Immature natural killer cell (primary cell): Measurements from ENCODE around the gene CYP51A1. TPM values are rescaled to one million over a fixed set of nuclear protein-coding genes. Genes with fewer than 3 reads are reported as not detected.
"Not testable (repeated sequence)": the region's sequence is repeated elsewhere in the genome, so short reads cannot be mapped to it uniquely, and the experiment has no call there.

Source experiments
- DNase-seq, 3 donors: peaks; one replicate each; pipeline ENCODE4 v3.0.0; 2022; ENCODE audit warnings: mixed read lengths in 1 of 3
- H3K27ac Mint-ChIP-seq, 6 donors: one replicate each; pipeline ENCODE4 v1.8.0; 2020; ENCODE audit warnings: mixed read lengths in 6 of 6, mild to moderate bottlenecking in 5 of 6, inconsistent platforms in 4 of 6, moderate library complexity in 3 of 6
- H3K27me3 Mint-ChIP-seq, 3 donors: one replicate each; pipeline ENCODE4 v1.8.0; 2020 to 2021; ENCODE audit warnings: low read depth in 3 of 3, mild to moderate bottlenecking in 3 of 3, mixed read lengths in 3 of 3, moderate library complexity in 3 of 3, inconsistent platforms in 1 of 3
- H3K36me3 Mint-ChIP-seq, 3 donors: one replicate each; pipeline ENCODE4 v1.8.0; 2020; ENCODE audit warnings: mixed read lengths in 3 of 3, inconsistent platforms in 2 of 3, mild to moderate bottlenecking in 2 of 3
- H3K4me1 Mint-ChIP-seq, 2 donors: one replicate each; pipeline ENCODE4 v1.8.0; 2020; ENCODE audit warnings: inconsistent platforms in 2 of 2, mild to moderate bottlenecking in 2 of 2, mixed read lengths in 2 of 2, moderate library complexity in 1 of 2
- H3K4me3 Mint-ChIP-seq, 5 donors: one replicate each; pipeline ENCODE4 v1.8.0; 2020; ENCODE audit warnings: mild to moderate bottlenecking in 5 of 5, mixed read lengths in 5 of 5, inconsistent platforms in 3 of 5, moderate library complexity in 3 of 5
- H3K9me3 Mint-ChIP-seq, 6 donors: one replicate each; pipeline ENCODE4 v1.8.0; 2020; ENCODE audit warnings: mild to moderate bottlenecking in 6 of 6, mixed read lengths in 6 of 6, inconsistent platforms in 4 of 6, moderate library complexity in 3 of 6
- polyA plus RNA-seq, 3 donors: library from polyadenylated mRNA; unstranded; fragments of 300-500 nt; fragmentation: Illumina TruSeq; gene quantifications; one replicate each; pipeline ENCODE4 v1.2.3, GENCODE V29; 2021

Gene CYP51A1
- polyA plus RNA-seq, 3 donors from 2014 or later: 8.2 to 17.1 (median 16.9) TPM

GRCh38 chr7:92102862-92103261 is 31.4 kb downstream of the CYP51A1 start:
- not testable (repeated sequence) for H3K4me1 Mint-ChIP-seq, H3K27ac Mint-ChIP-seq, H3K4me3 Mint-ChIP-seq, H3K9me3 Mint-ChIP-seq, DNase-seq, H3K27me3 Mint-ChIP-seq
- peaks cover 28 to 47% (median 44%) of the 10 kb centered on the region in 3 donors for H3K36me3 Mint-ChIP-seq

- Mint-ChIP-seq H3K4me1 (no peaks in the 10 kb centered on the region), H3K4me3 (no peak overlapping the region), H3K27ac (peak overlapping the region in 1 of 6 donors; percentile 49), H3K27me3 (peaks cover 0 to 1% (median 0%) of the 10 kb centered on the region in 3 donors), H3K9me3 (no peaks in the 10 kb centered on the region), H3K36me3 (peaks cover 32 to 51% (median 47%) of the 10 kb centered on the region in 3 donors)
- no peak for DNase-seq
These were observed 33.7 kb downstream of the CYP51A1 start for GRCh38 chr7:92100534-92100933.

- peaks cover 35 to 54% (median 42%) of the 10 kb centered on the region in 3 donors for H3K36me3 Mint-ChIP-seq
- H3K27ac Mint-ChIP-seq: peak overlapping the region in 1 of 6 donors; percentile 7
- no peaks in the 10 kb centered on the region for H3K9me3 Mint-ChIP-seq
- H3K4me3 Mint-ChIP-seq: no peak overlapping the region
- H3K27me3 Mint-ChIP-seq: peaks cover 0 to 1% (median 0%) of the 10 kb centered on the region in 3 donors
- no peaks in the 10 kb centered on the region for H3K4me1 Mint-ChIP-seq
- no peak for DNase-seq
These were observed 38.9 kb downstream of the CYP51A1 start for GRCh38 chr7:92095380-92095779.

GRCh38 chr7:92092210-92092609 is 42.1 kb downstream of the CYP51A1 start:
- DNase-seq: no peak
- Mint-ChIP-seq H3K4me3 (no peak overlapping the region), H3K4me1 (no peaks in the 10 kb centered on the region), H3K27ac (no peak overlapping the region), H3K9me3 (no peaks in the 10 kb centered on the region), H3K36me3 (peaks cover 33 to 57% (median 41%) of the 10 kb centered on the region in 3 donors), H3K27me3 (peaks cover 0 to 1% (median 0%) of the 10 kb centered on the region in 3 donors)

GRCh38 chr7:92088266-92088665 is 46.0 kb downstream of the CYP51A1 start:
- H3K27ac Mint-ChIP-seq: peak overlapping the region in 1 of 6 donors; percentile 17
- no peaks in the 10 kb centered on the region for H3K9me3 Mint-ChIP-seq
- no peaks in the 10 kb centered on the region for H3K27me3 Mint-ChIP-seq
- H3K4me3 Mint-ChIP-seq: no peak overlapping the region
- no peak for DNase-seq
- H3K36me3 Mint-ChIP-seq: peaks cover 51 to 65% (median 54%) of the 10 kb centered on the region in 3 donors
- H3K4me1 Mint-ChIP-seq: no peaks in the 10 kb centered on the region

GRCh38 chr7:92083922-92084321 is 50.4 kb downstream of the CYP51A1 start:
- H3K9me3 Mint-ChIP-seq, H3K4me1 Mint-ChIP-seq, H3K27ac Mint-ChIP-seq, H3K27me3 Mint-ChIP-seq, DNase-seq, H3K4me3 Mint-ChIP-seq: not testable (repeated sequence)
- peaks cover 55 to 67% (median 60%) of the 10 kb centered on the region in 3 donors for H3K36me3 Mint-ChIP-seq

- Mint-ChIP-seq H3K36me3 (peaks cover 22 to 43% (median 28%) of the 10 kb centered on the region in 3 donors), H3K27ac (peak overlapping the region in 1 of 6 donors; percentile 48)
These were observed 57.8 kb downstream of the CYP51A1 start for GRCh38 chr7:92076509-92076908.

GRCh38 chr7:92075455-92076158 is 58.7 kb downstream of the CYP51A1 start:
- peaks cover 7 to 10% of the 10 kb centered on the region in 2 donors for H3K4me1 Mint-ChIP-seq
- peaks cover 0 to 4% (median 1%) of the 10 kb centered on the region in 3 donors for H3K27me3 Mint-ChIP-seq
- no peak overlapping the region for H3K27ac Mint-ChIP-seq
- H3K36me3 Mint-ChIP-seq: peaks cover 23 to 45% (median 32%) of the 10 kb centered on the region in 3 donors
- no peak for DNase-seq
- no peak overlapping the region for H3K4me3 Mint-ChIP-seq
- H3K9me3 Mint-ChIP-seq: no peaks in the 10 kb centered on the region

More at GRCh38 chr7:92076509-92076908, 57.8 kb downstream of the CYP51A1 start:
- Mint-ChIP-seq H3K9me3 (no peaks in the 10 kb centered on the region), H3K27me3 (peaks cover 0 to 4% (median 1%) of the 10 kb centered on the region in 3 donors), H3K4me3 (no peak overlapping the region), H3K4me1 (peaks cover 7 to 10% of the 10 kb centered on the region in 2 donors)
- no peak for DNase-seq

GRCh38 chr7:92072708-92073107 is 61.6 kb downstream of the CYP51A1 start:
- Mint-ChIP-seq H3K36me3 (peaks cover 17 to 44% (median 28%) of the 10 kb centered on the region in 3 donors), H3K9me3 (no peaks in the 10 kb centered on the region), H3K27ac (no peak overlapping the region), H3K27me3 (peaks cover 1 to 4% (median 2%) of the 10 kb centered on the region in 3 donors), H3K4me3 (no peak overlapping the region), H3K4me1 (peaks cover 7 to 10% of the 10 kb centered on the region in 2 donors)
- DNase-seq: no peak

GRCh38 chr7:92072121-92072520 is 62.2 kb downstream of the CYP51A1 start:
- Mint-ChIP-seq H3K27ac (no peak overlapping the region), H3K4me3 (no peak overlapping the region), H3K27me3 (peaks cover 1 to 4% (median 2%) of the 10 kb centered on the region in 3 donors), H3K4me1 (peaks cover 7 to 10% of the 10 kb centered on the region in 2 donors), H3K9me3 (no peaks in the 10 kb centered on the region), H3K36me3 (peaks cover 18 to 46% (median 29%) of the 10 kb centered on the region in 3 donors)
- no peak for DNase-seq

GRCh38 chr7:92071032-92071431 is 63.2 kb downstream of the CYP51A1 start:
- no peak for DNase-seq
- Mint-ChIP-seq H3K36me3 (peaks cover 23 to 51% (median 39%) of the 10 kb centered on the region in 3 donors), H3K27me3 (peaks cover 1 to 4% (median 2%) of the 10 kb centered on the region in 3 donors), H3K27ac (peak overlapping the region in 2 of 6 donors; percentile 3 to 63), H3K4me1 (peaks cover 7 to 10% of the 10 kb centered on the region in 2 donors), H3K9me3 (no peaks in the 10 kb centered on the region), H3K4me3 (no peak overlapping the region)

GRCh38 chr7:92064438-92065029 is 69.7 kb downstream of the CYP51A1 start:
- H3K9me3 Mint-ChIP-seq: no peaks in the 10 kb centered on the region
- no peak overlapping the region for H3K27ac Mint-ChIP-seq
- no peak for DNase-seq
- H3K4me3 Mint-ChIP-seq: no peak overlapping the region
- H3K36me3 Mint-ChIP-seq: peaks cover 28 to 39% (median 38%) of the 10 kb centered on the region in 3 donors
- H3K27me3 Mint-ChIP-seq: peaks cover 0 to 2% (median 0%) of the 10 kb centered on the region in 3 donors
- no peaks in the 10 kb centered on the region for H3K4me1 Mint-ChIP-seq
